Astrocyte of the spinal cord (primary cell): ENCODE results near the gene SUCLG2.

Experiments used
- DNase-seq: peaks from one replicate; pipeline ENCODE4 v3.0.0; 2011; ENCODE audit warnings: low read depth, low spot score
- H3K4me3 ChIP-seq: 2 replicates; pipeline ENCODE4 v1.5.1; 2011; ENCODE audit warnings: low read depth, mild to moderate bottlenecking, low read length, moderate library complexity
- CTCF ChIP-seq: IDR thresholded peaks from 2 replicates; pipeline ENCODE4 v1.5.1; 2012; ENCODE audit warnings: low read depth, mild to moderate bottlenecking, low read length, inconsistent platforms
- in situ Hi-C: cut with HindIII; loops from 2 replicates; pipeline ENCODE4 v1.10.0; 2017; ENCODE audit warnings: low sequenced_read_pairs

The SUCLG2 gene

GRCh38 chr3:67405193-67405592 lies 249.2 kb downstream of the SUCLG2 start:
- TF ChIP-seq CTCF, result no peak
- in situ Hi-C loops, result no loop called here
- H3K4me3 ChIP-seq, result no peak overlapping the region
- DNase-seq, result no peak

- TF ChIP-seq CTCF, result no peak
- H3K4me3 ChIP-seq, result no peak overlapping the region
- DNase-seq, result no peak
- in situ Hi-C loops, result no loop called here
These were observed 251.5 kb downstream of the SUCLG2 start for GRCh38 chr3:67402873-67403272.

- no peak for DNase-seq
- in situ Hi-C loops, result no loop called here
- no peak for TF ChIP-seq CTCF
- H3K4me3 ChIP-seq, result no peak overlapping the region
These were observed 252.5 kb downstream of the SUCLG2 start for GRCh38 chr3:67401921-67402320.

- no peak overlapping the region for H3K4me3 ChIP-seq
- DNase-seq, result no peak
- no peak for TF ChIP-seq CTCF
- in situ Hi-C loops, result no loop called here
These were observed 253.9 kb downstream of the SUCLG2 start for GRCh38 chr3:67400476-67400875.

- no peak overlapping the region for H3K4me3 ChIP-seq
- DNase-seq, result no peak
- no peak for TF ChIP-seq CTCF
- in situ Hi-C loops, result no loop called here
These were observed 265.2 kb downstream of the SUCLG2 start for GRCh38 chr3:67389176-67389575.

- in situ Hi-C loops, result no loop called here
- no peak for DNase-seq
- TF ChIP-seq CTCF, result no peak
- H3K4me3 ChIP-seq, result no peak overlapping the region
These were observed 265.7 kb downstream of the SUCLG2 start for GRCh38 chr3:67388738-67389137.

GRCh38 chr3:67386451-67386850 lies 268.0 kb downstream of the SUCLG2 start:
- no peak overlapping the region for H3K4me3 ChIP-seq
- no peak for TF ChIP-seq CTCF
- in situ Hi-C loops, result no loop called here
- no peak for DNase-seq
